GM23338 (cell line): ENCODE results near the gene CDC42BPB. TPM values are rescaled to one million over a fixed set of nuclear protein-coding genes. Genes with fewer than 3 reads are reported as not detected.

ENCODE experiments used
- ATAC-seq: fragments of 200-7000 bp; cut with Tn5 transposase; 3 replicates; pipeline ENCODE4 v1.9.1; 2020
- DNase-seq: peaks from one replicate; pipeline ENCODE4 v3.0.0-alpha.2; 2015; ENCODE audit warnings: low spot score
- H2AFZ ChIP-seq: fragments of 200-600 bp; sonication (generic); 2 replicates; pipeline ENCODE4 v1.8.0; 2016; ENCODE audit warnings: antibody characterized with exemption, mild to moderate bottlenecking, moderate library complexity
- H3F3A ChIP-seq: fragments of 200-600 bp; sonication (generic); replicated peaks from 2 replicates; pipeline ENCODE4 v1.8.0; 2017; ENCODE audit warnings: antibody characterized with exemption, mixed run types, low read depth
- H3K27ac ChIP-seq: fragments of 200-600 bp; sonication (generic); 2 replicates; pipeline ENCODE4 v1.6.1; 2016; ENCODE audit warnings: low read depth
- H3K27me3 ChIP-seq: fragments of 200-600 bp; sonication (generic); 2 replicates; pipeline ENCODE4 v1.8.0; 2016; ENCODE audit warnings: mild to moderate bottlenecking, mixed run types, moderate library complexity; ENCODE audit not compliant: insufficient read depth
- H3K36me3 ChIP-seq: fragments of 200-600 bp; sonication (generic); 2 replicates; pipeline ENCODE4 v1.8.0; 2016; ENCODE audit warnings: mild to moderate bottlenecking; ENCODE audit not compliant: insufficient read depth
- H3K4me1 ChIP-seq: fragments of 200-600 bp; sonication (generic); 2 replicates; pipeline ENCODE4 v1.8.0; 2016; ENCODE audit warnings: mild to moderate bottlenecking, moderate library complexity; ENCODE audit not compliant: insufficient read depth
- H3K4me2 ChIP-seq: fragments of 200-600 bp; sonication (generic); 2 replicates; pipeline ENCODE4 v1.7.1; 2017; ENCODE audit warnings: mixed run types
- H3K4me3 ChIP-seq: fragments of 200-600 bp; sonication (generic); 2 replicates; pipeline ENCODE4 v1.6.1; 2016; ENCODE audit warnings: mixed run types
- H3K79me2 ChIP-seq: fragments of 200-600 bp; sonication (generic); replicated peaks from 2 replicates; pipeline ENCODE4 v1.8.0; 2017; ENCODE audit warnings: mild to moderate bottlenecking; ENCODE audit not compliant: insufficient read depth
- H3K9me2 ChIP-seq: fragments of 200-600 bp; sonication (generic); 2 replicates; pipeline ENCODE4 v1.8.0; 2017; ENCODE audit not compliant: insufficient read depth
- H4K20me1 ChIP-seq: fragments of 200-600 bp; sonication (generic); replicated peaks from 2 replicates; pipeline ENCODE4 v1.8.0; 2017; ENCODE audit warnings: mild to moderate bottlenecking; ENCODE audit not compliant: insufficient read depth
- H3K27ac Mint-ChIP-seq: 2 replicates; pipeline ENCODE4 v1.8.0; 2020; ENCODE audit warnings: inconsistent platforms, mild to moderate bottlenecking, moderate library complexity, mixed read lengths
- H3K27me3 Mint-ChIP-seq: 3 replicates; pipeline ENCODE4 v1.8.0; 2022; ENCODE audit warnings: low read depth, mild to moderate bottlenecking, moderate library complexity, mixed read lengths, inconsistent platforms; ENCODE audit not compliant: insufficient read depth, poor library complexity
- H3K36me3 Mint-ChIP-seq: 3 replicates; pipeline ENCODE4 v1.8.0; 2021; ENCODE audit warnings: low read depth, mild to moderate bottlenecking, inconsistent platforms, moderate library complexity, mixed read lengths
- H3K4me1 Mint-ChIP-seq: 3 replicates; pipeline ENCODE4 v1.8.0; 2020; ENCODE audit warnings: mild to moderate bottlenecking, inconsistent platforms, mixed read lengths
- H3K4me3 Mint-ChIP-seq: 3 replicates; pipeline ENCODE4 v1.8.0; 2021; ENCODE audit warnings: moderate library complexity, mild to moderate bottlenecking, inconsistent platforms, mixed read lengths
- H3K9me3 Mint-ChIP-seq: 3 replicates; pipeline ENCODE4 v1.8.0; 2020; ENCODE audit warnings: moderate library complexity, mild to moderate bottlenecking, inconsistent platforms, mixed read lengths
- CTCF ChIP-seq, 2 experiments: fragments of 200-600 bp in 1 of 2; sonication (generic) in 1 of 2; conservative IDR thresholded peaks; 2 replicates each; pipeline versions ENCODE4 v1.5.1 to v1.6.1; 2016 to 2017; ENCODE audit warnings: antibody characterized with exemption in 2 of 2, low read depth in 2 of 2, mild to moderate bottlenecking in 2 of 2, moderate library complexity in 1 of 2
- ETS1 ChIP-seq: IDR thresholded peaks from 2 replicates; pipeline ENCODE4 v1.6.1; 2016; ENCODE audit warnings: antibody characterized with exemption
- EZH2 ChIP-seq: fragments of 200-600 bp; sonication (generic); IDR thresholded peaks from one replicate; pipeline ENCODE4 v1.8.0; 2017; ENCODE audit warnings: antibody characterized with exemption, mild to moderate bottlenecking, low read depth; ENCODE audit not compliant: unreplicated experiment
- EZH2phosphoT487 ChIP-seq: fragments of 200-600 bp; sonication (generic); IDR thresholded peaks from one replicate; pipeline ENCODE4 v1.8.1; 2018; ENCODE audit warnings: antibody characterized with exemption; ENCODE audit not compliant: unreplicated experiment
- JUNB ChIP-seq: IDR thresholded peaks from one replicate; pipeline ENCODE4 v1.6.1; 2016; ENCODE audit warnings: antibody characterized with exemption; ENCODE audit not compliant: unreplicated experiment
- NANOG ChIP-seq: IDR thresholded peaks from 2 replicates; pipeline ENCODE4 v1.6.1; 2016; ENCODE audit warnings: antibody characterized with exemption, borderline replicate concordance
- POLR2AphosphoS5 ChIP-seq: IDR thresholded peaks from 2 replicates; pipeline ENCODE4 v1.6.1; 2016; ENCODE audit warnings: antibody characterized with exemption, low read depth
- ZNF114 ChIP-seq: fragments of 250-450 bp; sonication (Bioruptor Pico); IDR thresholded peaks from 2 replicates; pipeline ENCODE4 v1.5.0; 2020; ENCODE audit warnings: mild to moderate bottlenecking, moderate library complexity
- ZNF331 ChIP-seq: fragments of 250-450 bp; sonication (Bioruptor Pico); IDR thresholded peaks from 2 replicates; pipeline ENCODE4 v1.5.0; 2020; ENCODE audit warnings: low read depth, mild to moderate bottlenecking, moderate library complexity
- polyA plus RNA-seq: library from polyadenylated mRNA; unstranded; fragments of >200 nt; fragmentation: Nextera tagmentation; extraction: Ambion mirVana; gene quantifications from 2 replicates; pipeline ENCODE4 v1.2.1, GENCODE V29; 2016
- total RNA-seq: library from RNA; depleted of rRNA; stranded (reverse); fragments of >200 nt; shearing (Covaris generic); gene quantifications from 2 replicates; pipeline ENCODE4 v1.2.3, GENCODE V29; 2014
- TF ChIP-seq, protein P1 (sequence below): fragments of 250-450 bp; sonication (Bioruptor Pico); IDR thresholded peaks from 2 replicates; pipeline ENCODE4 v1.5.0; 2020; ENCODE audit warnings: mild to moderate bottlenecking, moderate library complexity

CDC42BPB gene
- total and polyA plus RNA-seq, 2 experiments from 2014 or later, result 12.3 to 127 TPM

DNA sequence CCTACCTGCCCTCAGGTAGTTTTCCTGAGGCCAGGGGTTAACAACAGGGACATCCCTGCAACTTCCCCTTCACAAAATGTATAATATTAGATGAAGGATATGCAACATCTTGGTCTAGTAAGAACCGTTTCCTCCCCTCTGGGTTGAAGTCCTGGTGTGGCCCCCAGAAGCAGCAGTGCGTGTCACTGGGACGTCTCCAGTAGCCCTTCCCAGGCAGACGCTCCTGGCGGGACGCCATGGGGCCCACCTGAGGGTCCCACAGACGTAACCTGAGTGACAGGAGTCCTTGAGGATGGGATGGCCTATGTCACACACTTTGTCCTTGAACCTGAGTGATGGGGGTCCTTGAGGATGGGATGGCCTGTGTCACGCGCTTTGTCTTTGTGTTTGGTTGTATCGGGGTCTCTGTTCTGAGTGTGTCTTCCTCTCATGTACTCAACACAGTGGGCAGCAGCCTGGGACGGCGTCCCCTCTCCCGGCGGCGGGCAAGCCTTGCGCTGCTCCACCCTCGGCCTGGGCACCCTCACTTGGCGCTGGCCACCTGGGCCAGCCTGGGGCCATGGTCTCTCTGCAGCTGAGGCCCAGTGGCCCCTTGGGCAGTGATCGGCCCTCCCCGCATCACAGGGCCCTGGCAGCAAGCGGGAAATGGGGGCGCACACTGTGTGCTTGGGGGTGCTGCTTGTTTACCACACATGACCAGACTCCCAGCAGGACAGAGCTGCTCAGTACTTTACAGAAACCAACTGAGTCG is 149.2 kb downstream of the CDC42BPB start:
- no peaks in the 10 kb centered on the region for H3K79me2 ChIP-seq
- peaks cover under 1% of the 10 kb centered on the region for H3K27me3 Mint-ChIP-seq
- H3F3A ChIP-seq, result 0 out of 2 replicates have a peak, but pooled peaks cover 7% of the 10 kb centered on the region
- H4K20me1 ChIP-seq, result no peaks in the 10 kb centered on the region
- H3K36me3 ChIP-seq, result no peaks in the 10 kb centered on the region
- TF ChIP-seq ETS1 (no peak), NANOG (no peak)
- H3K4me1 Mint-ChIP-seq, result no peaks in the 10 kb centered on the region; the same call in 2 of the 3 replicates
- H2AFZ ChIP-seq, result no peak overlapping the region
- H3K27ac Mint-ChIP-seq, result no peak overlapping the region
- H3K4me2 ChIP-seq, result no peak overlapping the region
- H3K9me2 ChIP-seq, result no peaks in the 10 kb centered on the region
- H3K4me1 ChIP-seq, result no peaks in the 10 kb centered on the region
- ATAC-seq (no peak), DNase-seq (no peak)
- no peak overlapping the region for H3K4me3 Mint-ChIP-seq
- no peaks in the 10 kb centered on the region for H3K27me3 ChIP-seq
- H3K9me3 Mint-ChIP-seq, result peaks cover 23% of the 10 kb centered on the region
- no peak overlapping the region for H3K4me3 ChIP-seq
- no peak overlapping the region for H3K27ac ChIP-seq
- peaks cover 36% of the 10 kb centered on the region for H3K36me3 Mint-ChIP-seq

- Histone ChIP-seq H3K27me3 (no peaks in the 10 kb centered on the region), H3K27ac (no peak overlapping the region), H3K4me2 (no peak overlapping the region), H3F3A (0 out of 2 replicates have a peak, but pooled peaks cover 7% of the 10 kb centered on the region), H3K4me1 (no peaks in the 10 kb centered on the region), H3K9me2 (no peaks in the 10 kb centered on the region), H3K36me3 (no peaks in the 10 kb centered on the region), H4K20me1 (no peaks in the 10 kb centered on the region), H2AFZ (no peak overlapping the region), H3K79me2 (no peaks in the 10 kb centered on the region), H3K4me3 (no peak overlapping the region)
- ATAC-seq, result no peak
- Mint-ChIP-seq H3K4me3 (no peak overlapping the region), H3K9me3 (peaks cover 23% of the 10 kb centered on the region), H3K27me3 (no peaks in the 10 kb centered on the region), H3K36me3 (peaks cover 39% of the 10 kb centered on the region), H3K27ac (no peak overlapping the region), H3K4me1 (no peaks in the 10 kb centered on the region; the same call in 2 of the 3 replicates)
- no peak for DNase-seq
- TF ChIP-seq POLR2AphosphoS5 (no peak), CTCF (conservative IDR thresholded peaks at IDR 0.05; ENCODE audit: low read depth in 2 of 2) (no peak), ZNF331 (CRISPR knock-in tag) (no peak), ZNF114 (CRISPR knock-in tag) (no peak), EZH2 (no peak), JUNB (no peak), EZH2phosphoT487 (no peak), ETS1 (no peak)
- TF ChIP-seq, protein P1, sequence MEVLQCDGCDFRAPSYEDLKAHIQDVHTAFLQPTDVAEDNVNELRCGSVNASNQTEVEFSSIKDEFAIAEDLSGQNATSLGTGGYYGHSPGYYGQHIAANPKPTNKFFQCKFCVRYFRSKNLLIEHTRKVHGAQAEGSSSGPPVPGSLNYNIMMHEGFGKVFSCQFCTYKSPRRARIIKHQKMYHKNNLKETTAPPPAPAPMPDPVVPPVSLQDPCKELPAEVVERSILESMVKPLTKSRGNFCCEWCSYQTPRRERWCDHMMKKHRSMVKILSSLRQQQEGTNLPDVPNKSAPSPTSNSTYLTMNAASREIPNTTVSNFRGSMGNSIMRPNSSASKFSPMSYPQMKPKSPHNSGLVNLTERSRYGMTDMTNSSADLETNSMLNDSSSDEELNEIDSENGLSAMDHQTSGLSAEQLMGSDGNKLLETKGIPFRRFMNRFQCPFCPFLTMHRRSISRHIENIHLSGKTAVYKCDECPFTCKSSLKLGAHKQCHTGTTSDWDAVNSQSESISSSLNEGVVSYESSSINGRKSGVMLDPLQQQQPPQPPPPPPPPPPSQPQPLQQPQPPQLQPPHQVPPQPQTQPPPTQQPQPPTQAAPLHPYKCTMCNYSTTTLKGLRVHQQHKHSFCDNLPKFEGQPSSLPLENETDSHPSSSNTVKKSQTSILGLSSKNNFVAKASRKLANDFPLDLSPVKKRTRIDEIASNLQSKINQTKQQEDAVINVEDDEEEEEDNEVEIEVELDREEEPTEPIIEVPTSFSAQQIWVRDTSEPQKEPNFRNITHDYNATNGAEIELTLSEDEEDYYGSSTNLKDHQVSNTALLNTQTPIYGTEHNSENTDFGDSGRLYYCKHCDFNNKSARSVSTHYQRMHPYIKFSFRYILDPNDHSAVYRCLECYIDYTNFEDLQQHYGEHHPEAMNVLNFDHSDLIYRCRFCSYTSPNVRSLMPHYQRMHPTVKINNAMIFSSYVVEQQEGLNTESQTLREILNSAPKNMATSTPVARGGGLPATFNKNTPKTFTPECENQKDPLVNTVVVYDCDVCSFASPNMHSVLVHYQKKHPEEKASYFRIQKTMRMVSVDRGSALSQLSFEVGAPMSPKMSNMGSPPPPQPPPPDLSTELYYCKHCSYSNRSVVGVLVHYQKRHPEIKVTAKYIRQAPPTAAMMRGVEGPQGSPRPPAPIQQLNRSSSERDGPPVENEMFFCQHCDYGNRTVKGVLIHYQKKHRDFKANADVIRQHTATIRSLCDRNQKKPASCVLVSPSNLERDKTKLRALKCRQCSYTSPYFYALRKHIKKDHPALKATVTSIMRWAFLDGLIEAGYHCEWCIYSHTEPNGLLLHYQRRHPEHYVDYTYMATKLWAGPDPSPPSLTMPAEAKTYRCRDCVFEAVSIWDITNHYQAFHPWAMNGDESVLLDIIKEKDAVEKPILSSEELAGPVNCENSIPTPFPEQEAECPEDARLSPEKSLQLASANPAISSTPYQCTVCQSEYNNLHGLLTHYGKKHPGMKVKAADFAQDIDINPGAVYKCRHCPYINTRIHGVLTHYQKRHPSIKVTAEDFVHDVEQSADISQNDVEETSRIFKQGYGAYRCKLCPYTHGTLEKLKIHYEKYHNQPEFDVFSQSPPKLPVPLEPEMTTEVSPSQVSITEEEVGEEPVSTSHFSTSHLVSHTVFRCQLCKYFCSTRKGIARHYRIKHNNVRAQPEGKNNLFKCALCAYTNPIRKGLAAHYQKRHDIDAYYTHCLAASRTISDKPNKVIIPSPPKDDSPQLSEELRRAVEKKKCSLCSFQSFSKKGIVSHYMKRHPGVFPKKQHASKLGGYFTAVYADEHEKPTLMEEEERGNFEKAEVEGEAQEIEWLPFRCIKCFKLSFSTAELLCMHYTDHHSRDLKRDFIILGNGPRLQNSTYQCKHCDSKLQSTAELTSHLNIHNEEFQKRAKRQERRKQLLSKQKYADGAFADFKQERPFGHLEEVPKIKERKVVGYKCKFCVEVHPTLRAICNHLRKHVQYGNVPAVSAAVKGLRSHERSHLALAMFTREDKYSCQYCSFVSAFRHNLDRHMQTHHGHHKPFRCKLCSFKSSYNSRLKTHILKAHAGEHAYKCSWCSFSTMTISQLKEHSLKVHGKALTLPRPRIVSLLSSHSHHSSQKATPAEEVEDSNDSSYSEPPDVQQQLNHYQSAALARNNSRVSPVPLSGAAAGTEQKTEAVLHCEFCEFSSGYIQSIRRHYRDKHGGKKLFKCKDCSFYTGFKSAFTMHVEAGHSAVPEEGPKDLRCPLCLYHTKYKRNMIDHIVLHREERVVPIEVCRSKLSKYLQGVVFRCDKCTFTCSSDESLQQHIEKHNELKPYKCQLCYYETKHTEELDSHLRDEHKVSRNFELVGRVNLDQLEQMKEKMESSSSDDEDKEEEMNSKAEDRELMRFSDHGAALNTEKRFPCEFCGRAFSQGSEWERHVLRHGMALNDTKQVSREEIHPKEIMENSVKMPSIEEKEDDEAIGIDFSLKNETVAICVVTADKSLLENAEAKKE (CRISPR knock-in tag), result no peak
Measured at GRCh38 chr14:102907303-102907844, 150.0 kb downstream of the CDC42BPB start.
